HEK293 (cell line): ENCODE data around the gene FYTTD1.

Source experiments
- PRDM4 ChIP-seq: fragments of 450-650 bp; formaldehyde crosslinking; IDR thresholded peaks from 2 replicates; pipeline ENCODE4 v1.5.1; 2017; ENCODE audit warnings: missing biosample characterization, missing genetic modification characterization
- SP2 ChIP-seq: fragments of 450-650 bp; formaldehyde crosslinking; IDR thresholded peaks from 2 replicates; pipeline ENCODE4 v1.5.1; 2016; ENCODE audit warnings: missing biosample characterization, missing genetic modification characterization
- ZBTB48 ChIP-seq: fragments of 450-650 bp; formaldehyde crosslinking; IDR thresholded peaks from 2 replicates; pipeline ENCODE4 v1.5.1; 2016; ENCODE audit warnings: missing biosample characterization, missing genetic modification characterization
- ZNF280D ChIP-seq: fragments of 450-650 bp; formaldehyde crosslinking; IDR thresholded peaks from 2 replicates; pipeline ENCODE4 v1.5.1; 2016; ENCODE audit warnings: missing biosample characterization, missing genetic modification characterization
- ZNF302 ChIP-seq: fragments of 450-650 bp; formaldehyde crosslinking; IDR thresholded peaks from 2 replicates; pipeline ENCODE4 v1.5.1; 2016; ENCODE audit warnings: missing biosample characterization, missing genetic modification characterization, low read depth
- ZNF362 ChIP-seq: fragments of 450-650 bp; formaldehyde crosslinking; IDR thresholded peaks from 2 replicates; pipeline ENCODE4 v1.5.1; 2016; ENCODE audit warnings: missing biosample characterization, missing genetic modification characterization
- ZNF37A ChIP-seq: fragments of 450-650 bp; IDR thresholded peaks from 2 replicates; pipeline ENCODE4 v1.5.1; 2018; ENCODE audit warnings: missing biosample characterization, missing genetic modification characterization
- ZNF423 ChIP-seq: fragments of 450-650 bp; formaldehyde crosslinking; IDR thresholded peaks from 2 replicates; pipeline ENCODE4 v1.5.1; 2016; ENCODE audit warnings: missing biosample characterization, missing genetic modification characterization
- ZNF514 ChIP-seq: fragments of 450-650 bp; formaldehyde crosslinking; IDR thresholded peaks from 2 replicates; pipeline ENCODE4 v1.5.1; 2016; ENCODE audit warnings: missing biosample characterization, missing genetic modification characterization
- ZNF521 ChIP-seq: fragments of 450-650 bp; formaldehyde crosslinking; IDR thresholded peaks from 2 replicates; pipeline ENCODE4 v1.5.1; 2017; ENCODE audit warnings: missing biosample characterization, mild to moderate bottlenecking, missing genetic modification characterization
- ZNF530 ChIP-seq: fragments of 450-650 bp; formaldehyde crosslinking; IDR thresholded peaks from 2 replicates; pipeline ENCODE4 v1.5.1; 2016; ENCODE audit warnings: low read depth, missing biosample characterization, missing genetic modification characterization
- ZNF555 ChIP-seq: fragments of 450-650 bp; formaldehyde crosslinking; conservative IDR thresholded peaks from 2 replicates; pipeline ENCODE4 v1.5.1; 2017; ENCODE audit warnings: missing biosample characterization, mild to moderate bottlenecking, missing genetic modification characterization, inconsistent platforms
- ZNF561 ChIP-seq: fragments of 450-650 bp; IDR thresholded peaks from 2 replicates; pipeline ENCODE4 v1.5.1; 2018; ENCODE audit warnings: missing biosample characterization, missing genetic modification characterization, borderline replicate concordance
- ZNF571 ChIP-seq: fragments of 450-650 bp; formaldehyde crosslinking; IDR thresholded peaks from 2 replicates; pipeline ENCODE4 v1.5.0; 2017; ENCODE audit warnings: missing biosample characterization, missing genetic modification characterization
- ZNF585B ChIP-seq: fragments of 450-650 bp; formaldehyde crosslinking; IDR thresholded peaks from 2 replicates; pipeline ENCODE4 v1.5.1; 2016; ENCODE audit warnings: missing biosample characterization, missing genetic modification characterization
- ZNF623 ChIP-seq: fragments of 450-650 bp; formaldehyde crosslinking; IDR thresholded peaks from 2 replicates; pipeline ENCODE4 v1.5.1; 2016; ENCODE audit warnings: missing biosample characterization, missing genetic modification characterization
- ZNF624 ChIP-seq: fragments of 450-650 bp; formaldehyde crosslinking; IDR thresholded peaks from 2 replicates; pipeline ENCODE4 v1.5.1; 2017; ENCODE audit warnings: missing biosample characterization, missing genetic modification characterization
- ZNF629 ChIP-seq: fragments of 450-650 bp; formaldehyde crosslinking; IDR thresholded peaks from 2 replicates; pipeline ENCODE4 v1.5.1; 2017; ENCODE audit warnings: missing biosample characterization, missing genetic modification characterization
- ZNF747 ChIP-seq: fragments of 450-650 bp; formaldehyde crosslinking; IDR thresholded peaks from 2 replicates; pipeline ENCODE4 v1.5.1; 2016; ENCODE audit warnings: missing biosample characterization, missing genetic modification characterization
- ZNF792 ChIP-seq: fragments of 450-650 bp; formaldehyde crosslinking; IDR thresholded peaks from 2 replicates; pipeline ENCODE4 v1.5.1; 2016; ENCODE audit warnings: missing biosample characterization, missing genetic modification characterization
- ZNF830 ChIP-seq: fragments of 450-650 bp; IDR thresholded peaks from 2 replicates; pipeline ENCODE4 v1.5.0; 2018; ENCODE audit warnings: missing biosample characterization, missing genetic modification characterization, low read depth, mild to moderate bottlenecking, moderate library complexity
- ZSCAN16 ChIP-seq: fragments of 450-650 bp; formaldehyde crosslinking; IDR thresholded peaks from 2 replicates; pipeline ENCODE4 v1.5.1; 2016; ENCODE audit warnings: missing biosample characterization, missing genetic modification characterization
- TF ChIP-seq, protein P1 (sequence below): fragments of 450-650 bp; formaldehyde crosslinking; conservative IDR thresholded peaks from 2 replicates; pipeline ENCODE4 v1.5.1; 2016; ENCODE audit warnings: low read depth, missing biosample characterization, missing genetic modification characterization
- TF ChIP-seq, protein P2 (sequence below): fragments of 450-650 bp; formaldehyde crosslinking; IDR thresholded peaks from 2 replicates; pipeline ENCODE4 v1.5.1; 2017; ENCODE audit warnings: missing biosample characterization, mild to moderate bottlenecking, missing genetic modification characterization, moderate library complexity
- TF ChIP-seq, protein P3 (sequence below): fragments of 450-650 bp; formaldehyde crosslinking; IDR thresholded peaks from 2 replicates; pipeline ENCODE4 v1.5.1; 2016; ENCODE audit warnings: missing biosample characterization, missing genetic modification characterization

The FYTTD1 gene

DNA sequence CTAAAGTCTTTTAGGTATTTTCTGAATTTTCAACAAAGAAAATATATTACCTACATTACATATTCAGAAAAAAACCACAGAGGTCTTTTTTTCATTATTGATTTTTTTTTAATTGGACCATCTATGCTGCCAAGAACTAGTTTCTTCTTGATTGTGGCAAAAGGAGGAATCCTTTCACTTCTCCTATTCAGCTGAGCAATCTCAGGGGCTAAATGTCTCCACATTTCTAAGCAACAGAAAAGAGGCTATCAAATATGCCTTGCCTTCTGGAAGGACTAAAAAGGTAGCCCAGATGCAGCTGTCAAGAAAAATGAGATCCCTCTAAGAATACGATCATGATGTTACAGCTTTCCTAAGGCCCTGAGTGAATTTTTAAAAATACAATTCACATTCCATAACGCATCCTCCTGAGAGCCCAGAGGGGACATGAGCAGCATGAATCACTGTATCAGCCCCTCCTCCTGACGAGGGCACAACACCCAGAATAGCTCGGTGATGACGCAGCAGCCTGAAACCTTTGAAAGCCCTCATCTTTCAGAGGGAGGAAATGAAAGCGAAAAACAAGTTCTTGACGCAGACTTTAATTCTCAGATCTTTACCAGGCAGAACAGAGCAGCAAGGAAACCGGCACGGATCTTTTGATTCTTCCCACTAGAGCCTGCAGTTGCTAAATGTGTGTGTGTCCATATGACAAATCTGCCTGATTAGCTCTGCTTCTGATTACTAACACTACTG lies 37.5 kb upstream of the FYTTD1 start (continued):
- TF ChIP-seq ZNF585B (tag by site-specific recombination) = no peak
- TF ChIP-seq, protein P1, sequence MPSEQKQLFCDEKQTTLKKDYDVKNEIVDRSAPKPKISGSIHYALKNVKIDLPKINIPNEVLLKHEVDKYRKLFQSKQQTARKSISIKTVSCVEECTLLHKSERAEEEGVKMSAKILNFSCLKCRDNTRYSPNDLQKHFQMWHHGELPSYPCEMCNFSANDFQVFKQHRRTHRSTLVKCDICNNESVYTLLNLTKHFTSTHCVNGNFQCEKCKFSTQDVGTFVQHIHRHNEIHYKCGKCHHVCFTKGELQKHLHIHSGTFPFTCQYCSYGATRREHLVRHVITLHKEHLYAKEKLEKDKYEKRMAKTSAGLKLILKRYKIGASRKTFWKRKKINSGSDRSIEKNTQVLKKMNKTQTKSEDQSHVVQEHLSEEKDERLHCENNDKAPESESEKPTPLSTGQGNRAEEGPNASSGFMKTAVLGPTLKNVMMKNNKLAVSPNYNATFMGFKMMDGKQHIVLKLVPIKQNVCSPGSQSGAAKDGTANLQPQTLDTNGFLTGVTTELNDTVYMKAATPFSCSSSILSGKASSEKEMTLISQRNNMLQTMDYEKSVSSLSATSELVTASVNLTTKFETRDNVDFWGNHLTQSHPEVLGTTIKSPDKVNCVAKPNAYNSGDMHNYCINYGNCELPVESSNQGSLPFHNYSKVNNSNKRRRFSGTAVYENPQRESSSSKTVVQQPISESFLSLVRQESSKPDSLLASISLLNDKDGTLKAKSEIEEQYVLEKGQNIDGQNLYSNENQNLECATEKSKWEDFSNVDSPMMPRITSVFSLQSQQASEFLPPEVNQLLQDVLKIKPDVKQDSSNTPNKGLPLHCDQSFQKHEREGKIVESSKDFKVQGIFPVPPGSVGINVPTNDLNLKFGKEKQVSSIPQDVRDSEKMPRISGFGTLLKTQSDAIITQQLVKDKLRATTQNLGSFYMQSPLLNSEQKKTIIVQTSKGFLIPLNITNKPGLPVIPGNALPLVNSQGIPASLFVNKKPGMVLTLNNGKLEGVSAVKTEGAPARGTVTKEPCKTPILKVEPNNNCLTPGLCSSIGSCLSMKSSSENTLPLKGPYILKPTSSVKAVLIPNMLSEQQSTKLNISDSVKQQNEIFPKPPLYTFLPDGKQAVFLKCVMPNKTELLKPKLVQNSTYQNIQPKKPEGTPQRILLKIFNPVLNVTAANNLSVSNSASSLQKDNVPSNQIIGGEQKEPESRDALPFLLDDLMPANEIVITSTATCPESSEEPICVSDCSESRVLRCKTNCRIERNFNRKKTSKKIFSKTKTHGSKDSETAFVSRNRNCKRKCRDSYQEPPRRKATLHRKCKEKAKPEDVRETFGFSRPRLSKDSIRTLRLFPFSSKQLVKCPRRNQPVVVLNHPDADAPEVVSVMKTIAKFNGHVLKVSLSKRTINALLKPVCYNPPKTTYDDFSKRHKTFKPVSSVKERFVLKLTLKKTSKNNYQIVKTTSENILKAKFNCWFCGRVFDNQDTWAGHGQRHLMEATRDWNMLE (tag by site-specific recombination) = no peak
- no peak for TF ChIP-seq ZNF830 (tag by site-specific recombination)
- TF ChIP-seq ZNF521 (tag by site-specific recombination) = no peak
- TF ChIP-seq SP2 = no peak
- no peak for TF ChIP-seq ZSCAN16 (tag by site-specific recombination)
- TF ChIP-seq ZNF561 (tag by site-specific recombination) = no peak
- no peak for TF ChIP-seq ZNF571 (tag by site-specific recombination)
- TF ChIP-seq, protein P2, sequence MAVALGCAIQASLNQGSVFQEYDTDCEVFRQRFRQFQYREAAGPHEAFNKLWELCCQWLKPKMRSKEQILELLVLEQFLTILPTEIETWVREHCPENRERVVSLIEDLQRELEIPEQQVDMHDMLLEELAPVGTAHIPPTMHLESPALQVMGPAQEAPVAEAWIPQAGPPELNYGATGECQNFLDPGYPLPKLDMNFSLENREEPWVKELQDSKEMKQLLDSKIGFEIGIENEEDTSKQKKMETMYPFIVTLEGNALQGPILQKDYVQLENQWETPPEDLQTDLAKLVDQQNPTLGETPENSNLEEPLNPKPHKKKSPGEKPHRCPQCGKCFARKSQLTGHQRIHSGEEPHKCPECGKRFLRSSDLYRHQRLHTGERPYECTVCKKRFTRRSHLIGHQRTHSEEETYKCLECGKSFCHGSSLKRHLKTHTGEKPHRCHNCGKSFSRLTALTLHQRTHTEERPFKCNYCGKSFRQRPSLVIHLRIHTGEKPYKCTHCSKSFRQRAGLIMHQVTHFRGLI (tag by site-specific recombination) = no peak
- no peak for TF ChIP-seq PRDM4 (tag by site-specific recombination)
- no peak for TF ChIP-seq ZNF555
- TF ChIP-seq ZNF423 = no peak
- TF ChIP-seq ZNF747 (tag by site-specific recombination) = no peak
- peak; percentile 92 for TF ChIP-seq ZNF629 (tag by site-specific recombination)
- TF ChIP-seq ZNF362 = no peak
- no peak for TF ChIP-seq ZNF280D
- TF ChIP-seq ZNF624 (tag by site-specific recombination) = no peak
- TF ChIP-seq ZNF623 (tag by site-specific recombination) = no peak
- TF ChIP-seq ZBTB48 (tag by site-specific recombination) = no peak
- TF ChIP-seq ZNF530 = no peak
- TF ChIP-seq ZNF37A (tag by site-specific recombination) = no peak
- TF ChIP-seq, protein P3, sequence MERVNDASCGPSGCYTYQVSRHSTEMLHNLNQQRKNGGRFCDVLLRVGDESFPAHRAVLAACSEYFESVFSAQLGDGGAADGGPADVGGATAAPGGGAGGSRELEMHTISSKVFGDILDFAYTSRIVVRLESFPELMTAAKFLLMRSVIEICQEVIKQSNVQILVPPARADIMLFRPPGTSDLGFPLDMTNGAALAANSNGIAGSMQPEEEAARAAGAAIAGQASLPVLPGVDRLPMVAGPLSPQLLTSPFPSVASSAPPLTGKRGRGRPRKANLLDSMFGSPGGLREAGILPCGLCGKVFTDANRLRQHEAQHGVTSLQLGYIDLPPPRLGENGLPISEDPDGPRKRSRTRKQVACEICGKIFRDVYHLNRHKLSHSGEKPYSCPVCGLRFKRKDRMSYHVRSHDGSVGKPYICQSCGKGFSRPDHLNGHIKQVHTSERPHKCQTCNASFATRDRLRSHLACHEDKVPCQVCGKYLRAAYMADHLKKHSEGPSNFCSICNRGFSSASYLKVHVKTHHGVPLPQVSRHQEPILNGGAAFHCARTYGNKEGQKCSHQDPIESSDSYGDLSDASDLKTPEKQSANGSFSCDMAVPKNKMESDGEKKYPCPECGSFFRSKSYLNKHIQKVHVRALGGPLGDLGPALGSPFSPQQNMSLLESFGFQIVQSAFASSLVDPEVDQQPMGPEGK = peak; percentile 36; the same call in 1 of the 2 replicates
- TF ChIP-seq ZNF514 (tag by site-specific recombination) = no peak
- TF ChIP-seq ZNF792 = no peak
- no peak for TF ChIP-seq ZNF302 (tag by site-specific recombination)
